Kidney tubule cell (primary cell): ENCODE data around the gene CACNA1C.

Source experiments
- DNase-seq: peaks from one replicate; pipeline ENCODE4 v3.0.0-alpha.2; 2018; ENCODE audit warnings: low spot score

The CACNA1C gene

GRCh38 chr12:2745655-2746054 lies 692.9 kb downstream of the CACNA1C start:
- DNase-seq, result no peak
